Measurements from ENCODE around the gene FAM124A. TPM values are rescaled to one million over a fixed set of nuclear protein-coding genes. Genes with fewer than 3 reads are reported as not detected.

The FAM124A gene
- total RNA-seq, 1 experiment from 2014 or later: not detected

DNA sequence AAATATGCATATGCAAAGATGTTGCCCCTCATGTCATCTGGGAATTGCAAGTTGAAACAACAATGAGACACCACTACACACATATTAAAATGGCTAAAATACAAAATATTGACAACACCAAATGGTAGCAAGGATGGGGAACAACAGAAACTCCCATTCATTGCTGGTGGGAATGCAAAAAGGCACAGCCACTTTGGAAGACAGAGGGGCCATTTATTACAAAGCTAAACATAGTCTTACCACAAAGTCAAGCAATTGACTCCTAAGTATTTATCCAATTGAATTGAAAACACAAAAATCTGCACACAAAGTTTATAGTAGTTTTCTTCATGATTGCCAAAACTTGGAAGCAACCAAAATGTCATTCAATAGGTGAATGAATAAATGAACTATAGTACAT, 111.2 kb downstream of the FAM124A start:
- intact Hi-C loops (cut with micrococcal nuclease; ENCODE audit: unreplicated experiment): no loop called here
- H3K4me1 ChIP-seq (replicated peaks; ENCODE audit: insufficient read depth): no peaks in the 10 kb centered on the region
- H3K27me3 ChIP-seq (ENCODE audit: insufficient read depth, low read depth): peaks cover 3% of the 10 kb centered on the region
- no peak overlapping the region for H3K4me3 ChIP-seq
- no peaks in the 10 kb centered on the region for H3K9me3 ChIP-seq (ENCODE audit: insufficient read depth, low read depth)
- ChIA-PET CTCF (no interaction called here), POLR2A (ENCODE audit: unreplicated experiment) (no interaction called here)
- DNase-seq: no peak
- H3K4me2 ChIP-seq: no peak overlapping the region
- no peak overlapping the region for H3K27ac ChIP-seq
- H4K20me1 ChIP-seq (ENCODE audit: insufficient read depth): no peaks in the 10 kb centered on the region
- TF ChIP-seq EZH2 (IDR thresholded peaks at IDR 0.05; ENCODE audit: low read depth): no peak
- TF ChIP-seq, protein P1, sequence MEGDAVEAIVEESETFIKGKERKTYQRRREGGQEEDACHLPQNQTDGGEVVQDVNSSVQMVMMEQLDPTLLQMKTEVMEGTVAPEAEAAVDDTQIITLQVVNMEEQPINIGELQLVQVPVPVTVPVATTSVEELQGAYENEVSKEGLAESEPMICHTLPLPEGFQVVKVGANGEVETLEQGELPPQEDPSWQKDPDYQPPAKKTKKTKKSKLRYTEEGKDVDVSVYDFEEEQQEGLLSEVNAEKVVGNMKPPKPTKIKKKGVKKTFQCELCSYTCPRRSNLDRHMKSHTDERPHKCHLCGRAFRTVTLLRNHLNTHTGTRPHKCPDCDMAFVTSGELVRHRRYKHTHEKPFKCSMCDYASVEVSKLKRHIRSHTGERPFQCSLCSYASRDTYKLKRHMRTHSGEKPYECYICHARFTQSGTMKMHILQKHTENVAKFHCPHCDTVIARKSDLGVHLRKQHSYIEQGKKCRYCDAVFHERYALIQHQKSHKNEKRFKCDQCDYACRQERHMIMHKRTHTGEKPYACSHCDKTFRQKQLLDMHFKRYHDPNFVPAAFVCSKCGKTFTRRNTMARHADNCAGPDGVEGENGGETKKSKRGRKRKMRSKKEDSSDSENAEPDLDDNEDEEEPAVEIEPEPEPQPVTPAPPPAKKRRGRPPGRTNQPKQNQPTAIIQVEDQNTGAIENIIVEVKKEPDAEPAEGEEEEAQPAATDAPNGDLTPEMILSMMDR (conservative IDR thresholded peaks at IDR 0.05): no peak
- no peaks in the 10 kb centered on the region for H3F3A ChIP-seq (ENCODE audit: insufficient read depth, low read depth)
- H2AFZ ChIP-seq: no peak overlapping the region
- H3K9me2 ChIP-seq (ENCODE audit: insufficient read depth): no peaks in the 10 kb centered on the region; the same call in 1 of the 2 replicates
- no TSS peak for BruUV-seq (replicated peaks)
- H3K36me3 ChIP-seq (ENCODE audit: low read depth): no peaks in the 10 kb centered on the region
- no peaks in the 10 kb centered on the region for H3K79me2 ChIP-seq (ENCODE audit: low read depth)

DNA sequence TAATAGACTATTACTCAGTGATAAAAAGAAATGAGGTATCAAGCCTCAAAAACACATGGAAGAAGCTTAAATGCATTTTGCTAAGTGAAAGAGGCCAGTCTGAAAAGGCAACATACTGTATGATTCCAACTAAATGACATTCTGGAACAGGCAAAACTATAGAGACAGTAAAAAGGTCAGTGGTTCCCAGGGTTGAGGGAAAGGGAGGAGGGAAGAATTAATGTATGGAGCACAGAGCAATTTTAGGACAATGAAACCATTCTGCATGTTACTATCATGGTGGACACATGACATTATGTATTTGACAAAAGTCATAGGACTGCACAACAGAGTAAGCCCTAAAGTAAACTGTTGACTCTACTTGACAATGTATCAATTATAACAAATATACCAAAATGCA, 111.6 kb downstream of the FAM124A start:
- H3K36me3 ChIP-seq (ENCODE audit: low read depth): no peaks in the 10 kb centered on the region
- H3K9me2 ChIP-seq (ENCODE audit: insufficient read depth): no peaks in the 10 kb centered on the region; the same call in 1 of the 2 replicates
- no peaks in the 10 kb centered on the region for H3K79me2 ChIP-seq (ENCODE audit: low read depth)
- H3K4me2 ChIP-seq: no peak overlapping the region
- TF ChIP-seq EZH2 (IDR thresholded peaks at IDR 0.05; ENCODE audit: low read depth): no peak
- TF ChIP-seq, protein P1 (conservative IDR thresholded peaks at IDR 0.05): no peak
- H3K4me1 ChIP-seq (replicated peaks; ENCODE audit: insufficient read depth): no peaks in the 10 kb centered on the region
- H3K27ac ChIP-seq: no peak overlapping the region
- no peaks in the 10 kb centered on the region for H4K20me1 ChIP-seq (ENCODE audit: insufficient read depth)
- DNase-seq: no peak
- intact Hi-C loops (cut with micrococcal nuclease; ENCODE audit: unreplicated experiment): no loop called here
- H3K27me3 ChIP-seq (ENCODE audit: insufficient read depth, low read depth): peaks cover 3% of the 10 kb centered on the region
- no peak overlapping the region for H2AFZ ChIP-seq
- no peaks in the 10 kb centered on the region for H3F3A ChIP-seq (ENCODE audit: insufficient read depth, low read depth)
- BruUV-seq (replicated peaks): no TSS peak
- ChIA-PET CTCF (no interaction called here), POLR2A (ENCODE audit: unreplicated experiment) (no interaction called here)
- no peaks in the 10 kb centered on the region for H3K9me3 ChIP-seq (ENCODE audit: insufficient read depth, low read depth)
- H3K4me3 ChIP-seq: no peak overlapping the region

Other genes starting within 250 kb of the FAM124A start
- not detected in 2 replicates for gene C13orf42, start 111.1 kb upstream of the FAM124A start, total RNA-seq (2021)
- not detected in 2 replicates for gene SERPINE3, start 117.3 kb downstream of the FAM124A start, total RNA-seq (2021)
- 43.5 and 45.5 TPM in 2 replicates for gene INTS6, start 230.6 kb downstream of the FAM124A start, total RNA-seq (2021)

Measured in PC-9 (cell line).